Measurements from ENCODE around the gene DYNLT1.
"Not testable (repeated sequence)": the region's sequence is repeated elsewhere in the genome, so short reads cannot be mapped to it uniquely, and the experiment has no call there.

Gene DYNLT1

DNA sequence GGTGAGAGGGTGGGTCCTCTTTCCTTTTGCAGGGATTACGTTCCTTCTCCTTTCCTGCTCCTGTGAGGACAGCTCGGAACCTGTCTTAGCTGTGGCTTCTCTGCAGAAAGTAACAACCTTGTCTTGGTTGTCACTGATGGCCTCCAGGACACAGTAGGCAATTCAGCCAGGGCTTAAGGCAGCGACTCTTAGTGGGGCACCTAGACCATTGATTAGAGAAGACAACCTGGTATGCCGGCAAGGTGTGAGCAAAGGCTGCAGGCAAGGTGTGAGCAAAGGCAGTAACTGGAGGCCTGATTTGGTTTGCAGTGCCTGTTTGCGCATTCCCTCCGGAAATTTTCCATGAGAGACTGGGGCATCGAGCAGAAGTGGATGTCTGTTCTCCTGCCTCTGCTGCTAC is 37.6 kb downstream of the DYNLT1 start:
- intact Hi-C loops (cut with DNase I) = no loop called here
- DNase-seq = no peak

DNA sequence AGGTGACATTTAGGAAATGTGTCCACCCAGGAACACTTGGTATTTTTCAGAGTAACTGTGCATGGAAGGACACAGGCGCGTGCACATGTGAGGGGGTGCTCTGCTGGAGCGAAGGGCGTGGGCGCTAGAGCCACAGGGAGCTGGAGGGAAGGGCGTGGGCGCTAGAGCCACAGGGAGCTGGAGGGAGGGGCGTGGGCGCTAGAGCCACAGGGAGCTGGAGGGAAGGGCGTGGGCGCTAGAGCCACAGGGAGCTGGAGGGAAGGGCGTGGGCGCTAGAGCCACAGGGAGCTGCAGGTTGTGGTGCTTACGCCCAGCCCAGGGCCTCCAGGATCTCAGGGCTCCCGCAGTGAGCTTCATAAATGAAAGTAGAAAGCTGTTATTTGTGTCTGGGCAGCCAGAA is 38.5 kb downstream of the DYNLT1 start:
- intact Hi-C loops (cut with DNase I) = not testable (repeated sequence)
- peak in 1 of 10 donors; percentile 71 for DNase-seq

DNA sequence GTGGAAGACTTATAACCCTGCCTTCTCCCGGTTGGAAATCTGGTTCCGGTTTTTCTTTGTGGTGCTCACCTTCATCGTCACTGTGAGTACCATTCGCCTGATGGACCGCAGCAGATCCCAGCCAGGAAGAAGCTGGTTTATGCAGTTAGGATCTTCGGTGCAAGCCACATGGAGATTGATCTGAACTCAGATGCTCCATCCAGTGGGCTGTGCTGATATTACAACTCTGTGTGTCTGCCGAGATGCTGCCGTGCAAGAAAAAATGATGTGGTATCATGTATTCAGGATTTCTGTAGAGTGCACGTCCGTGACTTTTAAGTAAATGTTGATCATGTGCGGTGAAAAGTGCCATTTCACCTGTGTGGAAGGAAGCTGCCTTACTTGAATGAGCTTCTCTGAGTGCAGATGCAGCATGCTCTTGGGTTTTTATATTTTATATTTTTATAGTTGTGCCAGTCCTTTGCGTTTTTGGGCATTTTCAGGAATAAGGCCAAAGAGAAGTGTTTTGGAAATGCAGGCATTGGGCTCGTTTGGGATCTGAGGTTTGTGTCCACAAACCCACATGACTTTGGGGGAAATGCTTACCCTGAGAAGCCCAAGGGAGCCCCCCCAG is 39.2 kb downstream of the DYNLT1 start:
- intact Hi-C loops (cut with DNase I) = loop anchor here (2.0 kb wide), 1 partner anchor 391 kb away; no protein-coding TSS in a partner anchor

DNA sequence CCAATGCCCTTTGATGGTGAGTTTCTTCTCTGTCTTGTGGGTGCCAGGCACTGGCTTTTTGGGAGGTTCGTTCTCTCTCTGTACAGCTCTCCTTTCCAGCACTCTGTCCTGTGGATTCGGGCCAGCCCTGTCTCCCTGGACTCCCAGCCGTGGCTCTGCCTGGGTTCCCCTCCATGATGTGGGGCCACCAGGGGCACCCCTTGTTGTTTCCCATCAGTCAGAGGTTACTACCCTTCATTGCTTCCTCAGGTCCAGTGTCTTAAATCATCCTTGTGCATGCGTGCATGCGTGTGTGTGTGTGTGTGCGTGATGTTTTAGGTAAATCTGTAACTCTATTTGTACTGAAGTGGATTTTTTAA is 40.5 kb downstream of the DYNLT1 start:
- intact Hi-C loops (cut with DNase I) = loop anchor here (2.0 kb wide), 1 partner anchor 389 kb away; no protein-coding TSS in a partner anchor
- DNase-seq = peak in 2 of 10 donors; percentile 49 to 66

More for the DNA sequence above, 39.2 kb downstream of the DYNLT1 start:
- peak in 8 of 10 donors; percentile 25 to 90 (median 67) for DNase-seq

DNA sequence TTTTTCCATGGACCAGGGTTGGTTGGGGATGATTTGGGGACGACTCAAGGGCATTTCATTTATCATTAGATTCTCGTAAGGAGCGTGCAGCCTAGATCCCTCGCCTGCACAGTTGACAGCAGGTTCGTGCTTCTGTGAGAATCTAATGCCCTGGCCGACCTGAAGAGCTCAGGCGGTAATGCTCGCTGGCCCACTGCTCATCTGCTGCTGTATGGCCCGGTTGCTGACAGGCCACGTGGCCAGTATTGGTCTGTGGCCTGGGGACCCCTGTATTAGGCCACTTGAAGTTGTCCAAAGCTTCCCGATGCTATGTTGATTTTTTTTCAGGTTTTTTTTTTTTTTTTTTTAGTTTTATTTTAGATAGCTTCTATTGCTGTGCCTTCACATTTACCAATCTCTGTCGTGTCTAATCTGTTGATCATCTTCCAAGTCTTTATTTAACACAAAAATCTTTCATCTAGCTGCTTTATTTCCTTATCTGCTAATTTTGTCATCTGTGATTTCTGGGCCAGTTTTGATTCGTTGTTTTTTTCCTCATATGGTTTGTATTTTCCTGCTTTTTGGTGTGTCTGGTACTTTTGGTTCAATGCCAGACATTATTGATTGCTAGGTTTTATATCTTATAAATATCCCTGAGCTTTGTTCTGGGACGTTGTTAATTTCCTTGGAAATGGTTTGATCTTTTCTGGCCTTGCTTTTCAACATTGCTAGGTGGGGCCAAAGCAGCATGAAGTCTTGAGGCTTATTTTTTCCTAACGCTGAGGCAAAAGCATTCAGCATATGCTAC is 41.1 kb downstream of the DYNLT1 start:
- DNase-seq = no peak
- intact Hi-C loops (cut with DNase I) = loop anchor here (2.0 kb wide), 1 partner anchor 389 kb away; no protein-coding TSS in a partner anchor

DNA sequence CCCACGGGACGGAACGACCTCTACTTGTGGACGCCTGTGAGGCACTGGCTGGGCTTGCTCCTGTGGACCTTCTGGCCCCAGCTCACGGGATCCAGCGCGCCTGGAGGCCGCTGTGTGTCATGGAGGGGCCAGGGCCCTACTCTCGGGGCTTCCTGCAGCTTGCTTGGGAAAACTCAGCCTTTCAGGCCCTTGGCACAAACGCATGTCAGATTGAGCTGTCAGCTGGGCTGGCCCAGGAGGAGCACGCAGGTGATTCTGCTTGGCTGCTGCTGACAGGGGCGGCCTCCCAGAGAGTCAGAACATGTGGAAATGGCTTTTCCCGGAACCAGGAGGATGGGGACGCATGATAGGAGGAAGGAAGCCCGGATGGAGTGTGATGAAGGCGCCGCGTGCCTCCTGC is 44.9 kb downstream of the DYNLT1 start:
- intact Hi-C loops (cut with DNase I) = no loop called here
- DNase-seq = peak in 1 of 10 donors; percentile 55

DNA sequence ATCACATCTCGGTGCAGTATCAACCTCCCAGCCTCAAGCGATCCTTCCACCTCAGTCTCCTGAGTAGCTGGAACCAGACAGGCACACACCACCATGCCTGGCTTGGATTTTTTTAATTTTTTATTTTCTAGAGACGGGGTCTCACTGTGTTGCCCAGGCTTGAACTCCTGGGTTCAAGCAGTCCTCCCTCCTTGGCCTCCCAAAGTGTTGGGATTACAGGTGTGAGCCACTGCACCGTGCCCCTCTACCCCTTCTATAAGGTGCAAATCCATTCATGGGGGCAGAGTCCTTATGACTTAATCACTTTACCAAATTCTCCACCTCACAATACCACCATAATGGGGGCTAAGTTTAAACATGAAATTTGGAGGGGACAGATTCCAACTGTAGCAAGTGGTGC is 47.0 kb downstream of the DYNLT1 start:
- intact Hi-C loops (cut with DNase I) = no loop called here
- DNase-seq = no peak

DNA sequence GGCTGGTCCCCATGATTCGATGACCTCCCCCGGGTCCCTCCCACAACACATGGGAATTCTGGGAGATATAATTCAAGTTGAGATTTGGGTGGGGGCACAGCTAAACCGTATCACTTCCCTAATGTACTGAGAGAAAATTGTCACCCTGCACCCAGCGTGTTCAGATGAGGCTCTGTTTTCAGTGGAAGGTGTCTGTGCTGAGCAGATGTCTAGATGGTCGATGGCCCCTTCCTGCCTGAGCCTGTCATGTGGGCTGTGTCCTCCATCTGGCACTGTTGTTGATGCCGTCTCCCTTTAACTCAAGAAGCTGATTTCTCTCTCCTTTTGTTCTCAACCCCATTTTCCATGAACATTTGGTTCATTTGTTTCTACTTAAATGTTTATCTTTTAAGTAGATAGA is 47.7 kb downstream of the DYNLT1 start:
- intact Hi-C loops (cut with DNase I) = no loop called here

DNA sequence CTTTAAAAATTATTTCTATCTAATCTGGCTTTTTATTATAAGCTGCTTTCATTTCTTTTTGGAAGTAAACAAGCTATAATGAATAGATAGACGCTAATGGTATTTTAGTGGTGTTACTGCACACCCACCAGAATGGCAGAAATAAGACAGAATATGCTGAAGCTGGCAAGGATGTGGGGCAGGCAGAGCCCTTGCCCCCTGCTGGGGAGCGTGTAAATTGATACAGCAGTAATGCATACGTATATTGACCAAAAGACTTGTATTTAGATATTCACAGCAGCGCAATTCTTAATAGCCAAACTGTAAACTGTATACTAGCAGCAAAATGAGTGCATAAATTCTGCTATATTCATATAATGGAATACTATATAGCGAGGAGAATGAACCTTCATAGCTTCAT is 49.3 kb downstream of the DYNLT1 start:
- intact Hi-C loops (cut with DNase I) = no loop called here
- no peak for DNase-seq

More for the DNA sequence above, 47.7 kb downstream of the DYNLT1 start:
- DNase-seq = peak in 4 of 10 donors; percentile 24 to 77 (median 36)

DNA sequence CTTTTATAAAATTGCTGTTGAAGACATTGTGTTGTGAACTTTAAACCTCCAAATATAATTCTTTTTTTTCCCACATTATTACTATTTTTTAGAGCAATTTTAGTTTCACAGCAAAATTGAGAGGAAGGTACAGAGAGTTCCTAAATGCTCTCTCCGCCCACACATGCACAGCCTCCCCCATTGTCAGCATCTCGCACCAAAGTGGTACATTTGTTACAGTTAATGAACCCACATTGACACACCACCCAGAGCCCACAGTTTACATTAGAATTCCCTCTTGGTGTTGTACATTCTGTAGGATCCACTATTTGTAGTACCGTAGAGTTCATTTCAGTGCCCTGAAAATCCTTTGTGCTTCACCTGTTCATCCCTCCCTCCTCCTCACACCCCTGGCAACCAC is 50.9 kb downstream of the DYNLT1 start:
- intact Hi-C loops (cut with DNase I) = no loop called here
- DNase-seq = no peak

DNA sequence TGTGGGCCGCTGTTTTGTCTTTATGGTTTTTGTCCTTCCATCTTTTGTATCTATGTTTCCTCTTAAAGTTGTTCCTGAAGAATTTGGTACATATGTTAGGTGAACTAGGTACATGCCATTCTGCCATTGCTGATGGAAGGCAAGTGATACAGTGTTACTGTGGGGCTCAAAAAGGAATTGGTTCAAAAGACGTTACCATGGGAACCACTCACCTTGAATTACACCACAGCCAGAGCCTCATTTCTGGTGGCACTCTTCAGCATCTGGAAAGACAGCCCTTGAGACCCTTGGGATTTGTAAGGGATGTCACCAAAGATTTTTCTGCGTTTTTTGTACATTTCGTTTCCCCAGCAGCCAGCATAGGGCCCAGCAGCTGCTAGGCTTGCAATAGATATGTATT is 52.7 kb downstream of the DYNLT1 start:
- no peak for DNase-seq
- intact Hi-C loops (cut with DNase I) = no loop called here

DNA sequence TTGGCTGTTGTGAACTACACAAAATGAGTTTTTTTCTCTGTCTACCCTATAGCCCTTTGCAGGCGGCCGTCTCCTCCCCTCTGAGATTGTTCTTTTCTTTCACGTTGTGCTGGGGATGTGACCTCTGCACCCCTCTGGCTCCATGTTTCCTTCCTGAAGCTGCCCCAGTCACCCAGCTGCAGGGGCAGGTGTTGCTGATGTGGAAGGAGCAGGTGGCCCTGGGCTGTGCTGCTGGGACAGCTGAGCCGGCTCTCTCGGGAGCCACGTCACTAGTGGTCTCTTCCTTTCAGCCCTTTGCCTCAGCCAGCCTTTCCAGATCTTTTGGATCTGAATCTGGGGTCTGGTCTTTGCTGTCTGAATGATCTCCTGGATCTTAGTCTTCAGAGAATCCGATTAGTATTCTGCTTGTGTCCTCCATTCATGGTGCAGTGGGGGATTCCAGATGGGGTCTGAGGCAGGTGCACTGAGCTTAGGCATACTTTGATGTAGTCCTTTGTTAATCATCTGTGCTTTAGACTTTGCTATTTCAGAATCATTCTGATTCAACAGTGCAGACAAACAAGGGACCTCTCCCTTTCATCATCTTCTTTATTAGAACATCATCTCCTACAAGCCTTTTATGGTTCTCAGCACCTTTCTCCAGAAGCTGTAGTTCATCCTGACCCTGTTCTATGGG is 53.3 kb downstream of the DYNLT1 start:
- intact Hi-C loops (cut with DNase I) = no loop called here

DNA sequence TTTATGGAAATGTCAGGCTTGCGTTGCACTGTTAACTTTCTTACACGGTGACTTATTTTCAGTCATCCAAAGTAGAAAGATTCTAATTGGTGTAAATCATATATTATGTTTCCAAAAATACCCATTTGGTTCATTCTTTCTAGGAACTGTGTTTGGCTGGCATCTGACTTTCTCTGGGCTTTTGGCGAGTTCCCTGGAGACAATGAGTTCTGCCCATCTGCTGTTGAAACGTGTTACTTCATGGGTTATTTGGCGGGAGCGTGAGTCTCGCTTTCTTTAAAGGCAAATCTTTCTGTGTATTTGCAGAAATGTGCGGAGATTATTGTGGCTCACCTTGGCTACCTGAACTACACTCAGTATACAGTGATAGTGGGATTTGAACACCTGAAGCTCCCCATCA is 55.2 kb downstream of the DYNLT1 start:
- peak in 4 of 10 donors; percentile 18 to 68 (median 27) for DNase-seq
- intact Hi-C loops (cut with DNase I) = no loop called here

More for the DNA sequence above, 53.3 kb downstream of the DYNLT1 start:
- DNase-seq = no peak

DNA sequence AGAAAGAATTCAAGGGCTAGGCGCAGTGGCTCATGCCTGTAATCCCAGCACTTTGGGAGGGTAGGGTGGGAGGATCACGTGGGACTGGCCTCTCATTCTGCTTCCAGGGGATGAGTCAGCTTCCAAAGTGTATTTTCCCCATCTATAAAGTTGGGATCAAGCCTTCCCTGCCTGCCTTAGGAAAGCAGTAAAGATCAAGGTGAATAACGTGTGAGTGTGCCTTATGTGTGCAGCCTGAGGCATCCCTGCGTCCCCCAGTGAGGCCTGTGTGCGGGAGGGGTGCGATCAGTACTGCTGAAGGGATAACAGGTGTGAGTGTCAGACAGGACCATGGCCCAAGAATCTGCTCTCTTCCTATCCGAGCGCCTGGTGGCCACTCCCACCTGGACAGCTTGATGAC is 57.9 kb downstream of the DYNLT1 start:
- DNase-seq = no peak
- intact Hi-C loops (cut with DNase I) = no loop called here

All from posterior cingulate gyrus (tissue), 11 donors.